SU-DHL-6 (cell line): ENCODE results near the gene NADK.

Experiments
- H2AFZ ChIP-seq: fragments of 200-600 bp; sonication (generic); 2 replicates; pipeline ENCODE4 v1.6.1; 2014; ENCODE audit warnings: low read depth, mild to moderate bottlenecking, moderate library complexity, mixed read lengths, antibody characterized with exemption, low read length; ENCODE audit not compliant: severe bottlenecking
- H3F3A ChIP-seq: fragments of 200-600 bp; shearing (Covaris generic); 2 replicates; pipeline ENCODE4 v1.6.0; 2016; ENCODE audit warnings: antibody characterized with exemption, mild to moderate bottlenecking; ENCODE audit not compliant: insufficient read depth
- H3K27ac ChIP-seq: fragments of 200-600 bp; sonication (generic); 2 replicates; pipeline ENCODE4 v1.5.1; 2016; ENCODE audit warnings: low read depth, mild to moderate bottlenecking, low read length, moderate library complexity, mixed read lengths
- H3K27me3 ChIP-seq: fragments of 200-600 bp; sonication (generic), shearing (Covaris generic); 2 replicates; pipeline ENCODE4 v1.6.0; 2014; ENCODE audit warnings: mild to moderate bottlenecking, low read length
- H3K36me3 ChIP-seq: fragments of 200-600 bp; sonication (generic); 2 replicates; pipeline ENCODE4 v1.6.1; 2014; ENCODE audit warnings: mild to moderate bottlenecking, low read length, mixed read lengths
- H3K4me2 ChIP-seq: fragments of 300-600, 200-600 bp; shearing (Covaris generic), sonication (generic); 2 replicates; pipeline ENCODE4 v1.6.0; 2014; ENCODE audit warnings: low read length, low read depth, mild to moderate bottlenecking; ENCODE audit not compliant: poor library complexity, severe bottlenecking
- H3K4me3 ChIP-seq: fragments of 200-600 bp; sonication (generic); 2 replicates; pipeline ENCODE4 v1.5.1; 2014; ENCODE audit warnings: antibody characterized with exemption, low read length, mild to moderate bottlenecking, mixed read lengths; ENCODE audit not compliant: insufficient read depth, poor library complexity, severe bottlenecking
- H3K79me2 ChIP-seq: fragments of 200-600 bp; sonication (generic); 2 replicates; pipeline ENCODE4 v1.6.1; 2014; ENCODE audit warnings: mild to moderate bottlenecking, low read length, moderate library complexity; ENCODE audit not compliant: insufficient read depth
- H3K9ac ChIP-seq: fragments of 200-600 bp; sonication (generic); 2 replicates; pipeline ENCODE4 v1.7.0; 2014; ENCODE audit warnings: mild to moderate bottlenecking, low read length
- H3K9me2 ChIP-seq: fragments of 200-600 bp; sonication (generic); replicated peaks from 2 replicates; pipeline ENCODE4 v1.6.1; 2014; ENCODE audit warnings: low read length; ENCODE audit not compliant: insufficient read depth
- H3K9me3 ChIP-seq: fragments of 200-600 bp; sonication (generic); 2 replicates; pipeline ENCODE4 v1.6.1; 2014; ENCODE audit warnings: low read length, mixed read lengths; ENCODE audit not compliant: insufficient read depth
- H4K20me1 ChIP-seq: fragments of 200-600 bp; sonication (generic); 2 replicates; pipeline ENCODE4 v1.6.1; 2014; ENCODE audit warnings: low read depth, mild to moderate bottlenecking, antibody characterized with exemption, low read length, moderate library complexity, mixed read lengths
- EZH2phosphoT487 ChIP-seq: fragments of 200-600 bp; sonication (generic), shearing (Covaris generic); conservative IDR thresholded peaks from 2 replicates; pipeline ENCODE4 v1.6.1; 2018; ENCODE audit warnings: mild to moderate bottlenecking, antibody characterized with exemption, low read length, moderate library complexity, mixed read lengths
- TF ChIP-seq, protein P1 (sequence below): fragments of 200-600 bp; sonication (generic); IDR thresholded peaks from one replicate; pipeline ENCODE4 v1.5.1; 2017; ENCODE audit warnings: antibody characterized with exemption, mild to moderate bottlenecking, low read length, moderate library complexity; ENCODE audit not compliant: insufficient read depth, poor library complexity, severe bottlenecking

Gene NADK

DNA sequence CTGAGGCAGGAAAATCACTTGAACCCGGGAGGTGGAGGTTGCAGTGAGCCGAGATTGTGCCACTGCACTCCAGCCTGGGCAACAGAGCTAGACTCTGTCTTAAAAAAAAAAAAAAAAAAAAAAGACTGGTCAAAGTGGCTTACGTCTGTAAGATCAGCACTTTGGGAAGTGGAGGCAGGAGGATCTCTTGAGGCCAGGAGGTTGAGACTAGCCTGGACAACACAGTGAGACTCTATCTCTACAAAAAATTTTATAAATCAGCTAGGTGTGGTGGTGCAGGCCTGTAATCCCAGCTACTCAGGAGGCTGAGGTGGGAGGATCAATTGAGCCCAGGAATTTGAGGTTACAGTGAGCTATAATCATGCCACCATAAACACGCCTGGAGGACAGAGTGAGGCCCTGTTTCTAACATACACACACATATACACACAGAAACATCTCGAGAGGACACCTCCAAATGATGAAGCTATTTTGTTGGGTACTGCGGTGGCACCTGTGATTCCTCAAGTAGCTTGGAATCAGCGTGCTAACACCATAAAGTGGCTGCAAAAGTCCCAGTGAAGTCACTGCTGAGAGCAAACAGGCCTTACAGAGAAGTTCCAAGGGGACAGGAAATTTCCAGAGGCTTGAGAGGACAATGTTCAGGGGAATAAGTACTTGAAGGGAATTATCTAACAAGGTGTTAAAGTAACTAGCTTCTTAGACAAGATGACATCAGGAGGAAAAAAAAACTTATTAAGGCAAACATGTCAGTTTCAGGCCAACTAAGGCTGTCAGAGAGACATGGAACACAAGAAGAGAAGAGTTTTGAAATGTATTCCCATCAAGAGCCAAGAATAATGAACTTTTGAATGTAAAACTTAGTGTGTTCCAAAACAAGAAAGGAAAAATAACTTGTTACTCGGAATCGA is 1.3 kb downstream of the NADK start:
- Histone ChIP-seq H3F3A (peaks cover 49% of the 10 kb centered on the region), H4K20me1 (peaks cover 9% of the 10 kb centered on the region; the same call in 1 of the 2 replicates)
- TF ChIP-seq EZH2phosphoT487 = no peak
- TF ChIP-seq, protein P1, sequence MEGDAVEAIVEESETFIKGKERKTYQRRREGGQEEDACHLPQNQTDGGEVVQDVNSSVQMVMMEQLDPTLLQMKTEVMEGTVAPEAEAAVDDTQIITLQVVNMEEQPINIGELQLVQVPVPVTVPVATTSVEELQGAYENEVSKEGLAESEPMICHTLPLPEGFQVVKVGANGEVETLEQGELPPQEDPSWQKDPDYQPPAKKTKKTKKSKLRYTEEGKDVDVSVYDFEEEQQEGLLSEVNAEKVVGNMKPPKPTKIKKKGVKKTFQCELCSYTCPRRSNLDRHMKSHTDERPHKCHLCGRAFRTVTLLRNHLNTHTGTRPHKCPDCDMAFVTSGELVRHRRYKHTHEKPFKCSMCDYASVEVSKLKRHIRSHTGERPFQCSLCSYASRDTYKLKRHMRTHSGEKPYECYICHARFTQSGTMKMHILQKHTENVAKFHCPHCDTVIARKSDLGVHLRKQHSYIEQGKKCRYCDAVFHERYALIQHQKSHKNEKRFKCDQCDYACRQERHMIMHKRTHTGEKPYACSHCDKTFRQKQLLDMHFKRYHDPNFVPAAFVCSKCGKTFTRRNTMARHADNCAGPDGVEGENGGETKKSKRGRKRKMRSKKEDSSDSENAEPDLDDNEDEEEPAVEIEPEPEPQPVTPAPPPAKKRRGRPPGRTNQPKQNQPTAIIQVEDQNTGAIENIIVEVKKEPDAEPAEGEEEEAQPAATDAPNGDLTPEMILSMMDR = no peak

DNA sequence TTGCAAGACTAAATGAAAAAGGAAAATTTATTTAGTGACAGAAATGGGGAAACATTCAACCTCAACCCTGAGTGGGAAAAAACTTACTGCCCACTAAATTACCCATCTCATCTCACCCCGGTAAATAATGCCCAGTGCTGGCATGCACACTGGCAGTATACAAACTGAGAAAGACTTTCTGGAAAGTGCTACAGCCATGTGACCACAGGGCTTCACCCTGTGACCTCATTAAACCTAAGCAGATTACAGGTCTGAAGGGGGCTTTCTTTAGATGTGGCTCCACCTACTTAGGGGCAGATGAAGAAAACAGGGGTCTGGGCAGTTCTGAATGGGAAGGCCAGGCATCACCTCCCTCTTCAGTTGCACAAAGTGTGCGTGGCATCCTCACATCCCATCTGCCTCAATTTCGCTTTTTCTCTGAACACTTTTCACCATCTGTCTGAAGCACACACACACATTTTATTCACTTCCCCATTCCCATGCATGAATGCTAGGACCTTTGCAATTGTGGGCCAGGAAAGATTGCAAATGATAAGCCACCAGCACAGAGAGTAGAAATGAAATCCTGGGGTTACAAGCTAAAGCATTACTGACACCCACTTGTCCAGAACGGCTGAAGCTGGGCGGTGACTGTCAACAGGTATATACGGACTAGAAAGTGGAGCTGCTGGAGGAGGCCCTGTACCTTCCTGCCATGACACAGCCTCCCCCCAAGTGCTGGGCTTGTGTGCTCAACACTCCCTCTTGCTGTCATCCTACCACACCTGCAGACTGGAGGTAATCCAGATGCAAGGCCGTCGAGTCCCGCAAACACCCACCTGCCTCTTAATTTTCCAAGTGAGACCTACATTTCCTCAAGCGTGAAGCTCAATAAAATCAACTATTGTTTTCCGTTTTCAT is 2.7 kb downstream of the NADK start:
- H4K20me1 ChIP-seq = peaks cover 9% of the 10 kb centered on the region; the same call in 1 of the 2 replicates
- peaks cover 36% of the 10 kb centered on the region for H3F3A ChIP-seq
- no peaks in the 10 kb centered on the region for H3K9me2 ChIP-seq
- peak overlapping the region; percentile 95 for H3K9ac ChIP-seq
- TF ChIP-seq, protein P1 = peak; percentile 14
- TF ChIP-seq EZH2phosphoT487 = no peak
- H3K27me3 ChIP-seq = no peaks in the 10 kb centered on the region
- peak overlapping the region; percentile 41 for H3K4me3 ChIP-seq
- H3K36me3 ChIP-seq = peaks cover 7% of the 10 kb centered on the region; the same call in 1 of the 2 replicates
- peak overlapping the region; percentile 100 for H3K27ac ChIP-seq
- peaks cover 76% of the 10 kb centered on the region for H3K79me2 ChIP-seq
- peak overlapping the region; percentile 90 for H3K4me2 ChIP-seq
- H2AFZ ChIP-seq = no peak overlapping the region
- H3K9me3 ChIP-seq = no peaks in the 10 kb centered on the region

More for the DNA sequence above, 1.3 kb downstream of the NADK start:
- no peaks in the 10 kb centered on the region for H3K27me3 ChIP-seq
- H3K9me3 ChIP-seq = no peaks in the 10 kb centered on the region
- H3K79me2 ChIP-seq = peaks cover 62% of the 10 kb centered on the region
- no peak overlapping the region for H2AFZ ChIP-seq
- H3K9me2 ChIP-seq = no peaks in the 10 kb centered on the region
- peaks cover 7% of the 10 kb centered on the region; the same call in 1 of the 2 replicates for H3K36me3 ChIP-seq
- H3K27ac ChIP-seq = peak overlapping the region; percentile 100
- peak overlapping the region; percentile 95 for H3K9ac ChIP-seq
- peak overlapping the region; percentile 68 for H3K4me3 ChIP-seq
- peak overlapping the region; percentile 90 for H3K4me2 ChIP-seq

DNA sequence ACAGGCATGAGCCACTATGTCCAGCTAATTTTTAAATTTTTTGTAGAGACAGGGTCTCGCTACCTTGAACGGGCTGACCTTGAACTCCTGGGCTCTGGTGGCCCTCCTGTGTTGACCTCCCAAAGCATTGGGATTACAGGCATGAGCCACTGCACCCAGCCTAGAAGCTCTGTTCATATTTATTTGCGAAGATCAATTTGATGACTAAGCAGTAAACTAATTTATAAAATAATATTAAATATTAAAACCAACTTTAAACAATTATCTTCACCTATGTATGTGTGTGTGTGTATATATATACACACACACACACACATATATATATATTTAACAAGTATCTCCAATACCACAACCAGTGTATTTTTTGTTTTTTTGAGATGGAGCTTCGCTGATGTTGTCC is 4.4 kb downstream of the NADK start:
- Histone ChIP-seq H2AFZ (no peak overlapping the region), H3K9ac (no peak overlapping the region), H4K20me1 (peaks cover 10% of the 10 kb centered on the region; the same call in 1 of the 2 replicates), H3K4me2 (no peak overlapping the region), H3K9me2 (no peaks in the 10 kb centered on the region), H3F3A (peaks cover 20% of the 10 kb centered on the region), H3K36me3 (peaks cover 7% of the 10 kb centered on the region; the same call in 1 of the 2 replicates), H3K4me3 (no peak overlapping the region), H3K9me3 (no peaks in the 10 kb centered on the region), H3K27ac (no peak overlapping the region), H3K79me2 (peaks cover 93% of the 10 kb centered on the region), H3K27me3 (no peaks in the 10 kb centered on the region)
- no peak for TF ChIP-seq EZH2phosphoT487
- TF ChIP-seq, protein P1 = no peak
